GM21619 (cell line): ENCODE measurements around the gene KRTAP5-5.
"Not testable (repeated sequence)": the region's sequence is repeated elsewhere in the genome, so short reads cannot be mapped to it uniquely, and the experiment has no call there.

Experiments
- ATAC-seq: cut with Tn5 transposase; IDR thresholded peaks from one replicate; pipeline ENCODE4 v1.9.1; 2021; ENCODE audit not compliant: unreplicated experiment

KRTAP5-5 gene

GRCh38 chr11:1641096-1641495 is 11.5 kb downstream of the KRTAP5-5 start:
- no peak for ATAC-seq

GRCh38 chr11:1642288-1643145 is 12.9 kb downstream of the KRTAP5-5 start:
- no peak for ATAC-seq

GRCh38 chr11:1643146-1643690 is 13.6 kb downstream of the KRTAP5-5 start:
- ATAC-seq = no peak

GRCh38 chr11:1644601-1645356 is 15.2 kb downstream of the KRTAP5-5 start:
- no peak for ATAC-seq

- no peak for ATAC-seq
These were observed 15.8 kb downstream of the KRTAP5-5 start for GRCh38 chr11:1645357-1645821.

GRCh38 chr11:1646540-1646939 is 17.0 kb downstream of the KRTAP5-5 start:
- not testable (repeated sequence) for ATAC-seq

- ATAC-seq = no peak
These were observed 18.5 kb downstream of the KRTAP5-5 start for GRCh38 chr11:1647901-1648652.

- ATAC-seq = no peak
These were observed 19.3 kb downstream of the KRTAP5-5 start for GRCh38 chr11:1648653-1649420.

GRCh38 chr11:1650034-1650917 is 20.7 kb downstream of the KRTAP5-5 start:
- ATAC-seq = no peak

- no peak for ATAC-seq
These were observed 21.3 kb downstream of the KRTAP5-5 start for GRCh38 chr11:1650918-1651262.

- ATAC-seq = no peak
These were observed 21.9 kb downstream of the KRTAP5-5 start for GRCh38 chr11:1651411-1651980.

GRCh38 chr11:1652026-1652425 is 22.5 kb downstream of the KRTAP5-5 start:
- ATAC-seq = no peak

GRCh38 chr11:1652442-1652770 is 22.8 kb downstream of the KRTAP5-5 start:
- ATAC-seq = no peak

GRCh38 chr11:1652771-1653540 is 23.4 kb downstream of the KRTAP5-5 start:
- ATAC-seq = no peak

- ATAC-seq = no peak
These were observed 24.2 kb downstream of the KRTAP5-5 start for GRCh38 chr11:1653541-1654387.

- no peak for ATAC-seq
These were observed 25.0 kb downstream of the KRTAP5-5 start for GRCh38 chr11:1654388-1655167.
